Measurements from ENCODE around the gene PTPA.
"Not testable (repeated sequence)": the region's sequence is repeated elsewhere in the genome, so short reads cannot be mapped to it uniquely, and the experiment has no call there.

- not testable (repeated sequence) for TF ChIP-seq CTCF (IDR thresholded peaks at IDR 0.05; ENCODE audit: borderline replicate concordance, extremely low read depth, low read length, poor library complexity, severe bottlenecking); EZH2 (IDR thresholded peaks at IDR 0.05; ENCODE audit: borderline replicate concordance, low read depth, low read length, severe bottlenecking)
Observed at GRCh38 chr9:129189971-129190370, 78.8 kb downstream of the PTPA start.

Data from DND-41 (cell line).